GM10847 (cell line): ENCODE measurements around the gene KLF13.

ENCODE experiments used
- POLR2A ChIP-seq: IDR thresholded peaks from 2 replicates; pipeline ENCODE4 v1.6.1; 2011; ENCODE audit not compliant: insufficient read length; ENCODE audit errors: extremely low read depth

KLF13 gene

DNA sequence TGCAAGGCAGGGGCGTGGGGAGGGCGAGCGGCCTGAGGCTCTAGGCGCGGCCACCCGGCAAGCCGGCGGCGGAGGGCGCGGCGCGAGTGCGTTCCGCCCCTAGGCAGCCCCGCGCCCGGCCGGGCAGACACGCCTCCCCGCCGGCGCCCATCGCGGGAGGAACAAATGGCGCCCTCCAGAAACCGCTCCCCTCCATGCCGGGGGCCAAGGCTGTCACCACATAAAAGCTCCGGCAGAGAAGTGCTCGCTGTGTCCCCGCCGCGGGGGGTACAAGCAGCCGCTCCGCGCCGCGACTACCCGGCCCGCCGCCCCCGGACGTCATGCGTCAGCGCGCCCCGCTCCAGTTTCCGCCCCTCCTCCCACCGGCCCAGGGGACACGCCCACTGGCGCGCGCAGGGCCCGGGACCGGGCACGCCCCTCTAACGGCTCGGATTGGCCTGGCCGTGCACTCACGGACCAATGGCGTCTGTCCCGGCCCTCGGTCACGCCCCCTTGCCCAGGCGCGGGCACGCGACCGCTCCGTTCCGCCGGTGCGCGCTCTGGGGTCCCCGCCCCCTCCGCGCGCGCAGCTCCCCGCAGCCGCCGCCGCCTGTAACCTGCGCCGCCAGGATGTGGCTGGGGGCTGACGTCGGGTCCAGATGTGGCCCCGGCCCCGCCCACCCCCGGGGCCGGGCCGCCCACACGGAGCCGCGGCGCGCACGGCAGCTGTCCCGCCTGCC lies at the start of gene KLF13:
Gene KLF13 (plus strand): TSS at position 680 of the 719 bp plus-strand sequence. CDS start 378 bp downstream, outside the sequence.
- TF ChIP-seq POLR2A = peak; percentile 87

GRCh38 chr15:31277335-31278060 lies 49.1 kb upstream of the KLF13 start:
- no peak for TF ChIP-seq POLR2A

DNA sequence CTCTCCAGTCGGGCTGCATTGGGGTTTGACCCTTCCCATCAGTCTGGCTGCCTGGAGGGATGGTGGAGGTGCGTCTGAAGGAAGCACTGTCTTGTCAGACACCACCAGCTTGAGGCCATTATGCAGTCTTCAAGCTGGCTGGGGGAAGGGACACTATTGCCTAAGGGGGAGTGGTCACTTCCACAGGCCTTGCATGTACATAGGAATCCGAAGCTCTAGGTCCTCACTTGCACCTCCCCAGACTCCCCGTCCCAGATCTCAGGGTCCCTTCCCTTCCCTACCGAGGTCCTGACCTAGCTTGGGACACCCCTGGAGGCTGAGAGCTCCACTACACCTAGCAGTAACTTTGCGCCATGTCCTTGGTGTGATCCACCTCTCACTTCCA lies 48.6 kb upstream of the KLF13 start:
- TF ChIP-seq POLR2A = no peak

DNA sequence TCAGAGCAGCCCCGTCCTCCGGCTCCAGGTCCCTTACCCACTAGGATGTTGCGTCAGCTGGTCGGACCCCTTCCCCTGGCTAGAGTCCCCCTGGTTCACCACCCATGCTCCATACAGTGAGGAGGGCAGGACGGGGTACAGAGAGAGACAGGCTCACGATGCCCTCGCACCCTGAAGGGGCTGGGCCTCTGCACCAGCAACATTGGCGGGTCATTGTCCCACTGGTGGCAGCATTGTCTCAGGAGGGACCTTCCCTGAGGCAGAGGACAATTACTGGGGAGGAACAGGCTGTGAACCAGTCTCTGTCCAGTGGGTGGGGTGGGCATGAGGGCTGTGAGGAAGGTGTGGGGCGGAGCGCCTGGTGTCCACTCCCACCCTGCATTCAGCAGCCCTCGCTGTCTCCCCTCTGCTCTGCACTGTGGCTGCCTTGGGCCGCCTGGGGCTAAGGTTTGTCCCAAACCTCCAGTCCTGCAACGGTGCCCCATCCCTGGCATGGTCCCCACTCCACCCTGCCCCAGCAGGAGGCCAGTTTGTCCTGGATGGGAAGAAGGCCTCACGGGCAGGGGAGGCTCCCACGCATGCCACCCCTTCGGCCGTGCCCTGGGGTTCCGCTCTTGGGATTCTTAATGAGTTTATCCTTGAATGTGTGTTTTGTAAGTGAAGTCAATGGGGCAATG lies 48.0 kb upstream of the KLF13 start:
- TF ChIP-seq POLR2A = no peak

DNA sequence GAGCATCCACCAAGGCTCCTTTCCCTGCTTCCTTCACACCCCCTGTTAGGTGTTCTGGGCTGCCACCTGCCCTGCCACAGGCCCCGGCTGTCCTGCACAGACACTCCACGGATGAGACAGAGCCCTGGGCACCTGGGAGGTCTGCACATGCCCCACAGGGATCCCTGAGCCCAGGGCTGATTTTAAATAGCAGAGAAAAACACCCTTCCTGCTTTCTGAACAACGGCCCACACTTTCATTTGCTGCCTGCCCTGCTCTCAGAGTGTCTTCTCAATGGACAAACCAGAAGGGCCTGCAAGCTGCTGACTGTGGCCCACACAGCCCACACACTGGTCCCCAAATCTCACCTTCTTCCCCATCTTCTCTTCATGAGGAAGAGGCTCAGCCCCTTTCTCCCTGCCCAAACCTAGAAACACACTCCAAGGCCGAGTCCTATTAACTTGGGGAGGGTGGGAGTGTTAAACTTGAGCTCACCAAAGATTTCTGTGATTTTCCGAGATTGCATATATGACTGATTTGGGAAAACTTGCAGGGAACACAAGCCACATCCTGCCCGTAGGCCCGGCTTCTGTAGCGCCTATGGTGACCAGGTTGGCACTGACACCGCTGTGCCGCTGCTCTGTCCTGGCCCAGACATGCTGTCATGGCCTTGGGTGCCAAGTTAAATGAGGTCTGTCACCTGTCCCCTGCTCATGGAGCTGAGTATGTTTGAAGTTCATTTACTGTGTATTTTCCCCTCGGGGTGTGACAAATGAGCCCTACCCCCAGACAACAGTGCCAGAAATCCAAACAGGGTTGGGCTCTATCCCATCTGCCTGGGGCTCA lies 47.2 kb upstream of the KLF13 start:
- no peak for TF ChIP-seq POLR2A

DNA sequence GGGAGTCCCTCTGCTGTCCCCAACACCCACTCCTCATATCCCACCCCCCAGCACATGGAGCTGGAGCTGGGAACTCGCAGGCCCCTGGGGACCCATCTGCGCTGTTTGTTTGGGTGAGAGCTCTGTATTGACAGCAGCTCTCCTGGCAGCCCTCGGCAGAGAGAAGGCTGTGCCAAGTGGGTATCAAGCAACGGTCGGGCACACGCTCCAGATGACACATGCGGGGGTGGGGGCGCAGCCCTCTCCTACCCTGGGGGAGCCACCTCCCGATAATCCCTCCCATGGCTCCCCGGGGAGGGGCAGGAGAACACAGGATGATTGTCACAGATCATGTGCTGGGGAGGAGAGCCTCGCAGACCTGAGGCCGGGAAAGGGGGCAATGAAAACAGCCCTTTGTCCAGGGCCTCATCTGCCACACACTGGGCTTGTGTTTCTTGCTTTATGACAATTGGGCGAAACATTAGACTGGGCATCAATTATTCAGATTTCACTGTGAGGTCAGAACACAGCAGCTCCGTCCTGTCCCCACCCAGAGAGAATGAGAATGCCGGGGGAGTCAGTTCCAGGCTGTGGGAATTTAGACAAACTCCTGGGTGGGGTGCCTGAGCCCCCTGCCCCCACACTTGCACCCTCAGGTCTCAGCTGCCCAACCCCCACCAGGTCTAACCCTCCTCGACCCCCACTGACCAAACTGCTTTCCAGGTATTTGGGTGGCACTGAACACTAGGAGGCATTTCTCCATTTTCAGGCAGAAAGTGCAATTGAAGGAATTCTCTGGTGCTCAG lies 46.4 kb upstream of the KLF13 start:
- no peak for TF ChIP-seq POLR2A

GRCh38 chr15:31280831-31281216 lies 45.8 kb upstream of the KLF13 start:
- no peak for TF ChIP-seq POLR2A

- TF ChIP-seq POLR2A = no peak
Observed at GRCh38 chr15:31283043-31283442, 43.6 kb upstream of the KLF13 start.

DNA sequence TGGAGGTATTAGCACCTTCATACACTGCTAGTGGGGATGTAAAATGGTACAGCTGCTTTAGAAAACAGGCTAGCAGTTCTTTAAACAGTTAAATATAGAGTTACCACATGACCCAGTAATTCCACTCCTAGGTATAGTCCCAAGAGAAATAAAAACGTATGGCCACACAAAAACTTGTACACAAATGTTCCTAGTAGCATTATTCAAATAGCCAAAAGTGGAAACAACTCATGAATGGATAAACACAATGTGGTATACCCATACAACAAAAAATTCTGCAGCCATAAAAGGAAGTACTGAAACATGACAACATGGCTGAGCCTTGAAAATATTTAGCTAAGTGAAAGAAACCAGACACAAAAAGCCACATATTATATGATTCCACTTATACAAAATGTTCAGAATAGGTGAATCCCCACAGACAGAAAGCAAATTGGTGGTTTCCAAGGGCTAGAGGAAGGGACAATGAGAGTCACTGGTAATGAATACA lies 40.8 kb upstream of the KLF13 start:
- no peak for TF ChIP-seq POLR2A

DNA sequence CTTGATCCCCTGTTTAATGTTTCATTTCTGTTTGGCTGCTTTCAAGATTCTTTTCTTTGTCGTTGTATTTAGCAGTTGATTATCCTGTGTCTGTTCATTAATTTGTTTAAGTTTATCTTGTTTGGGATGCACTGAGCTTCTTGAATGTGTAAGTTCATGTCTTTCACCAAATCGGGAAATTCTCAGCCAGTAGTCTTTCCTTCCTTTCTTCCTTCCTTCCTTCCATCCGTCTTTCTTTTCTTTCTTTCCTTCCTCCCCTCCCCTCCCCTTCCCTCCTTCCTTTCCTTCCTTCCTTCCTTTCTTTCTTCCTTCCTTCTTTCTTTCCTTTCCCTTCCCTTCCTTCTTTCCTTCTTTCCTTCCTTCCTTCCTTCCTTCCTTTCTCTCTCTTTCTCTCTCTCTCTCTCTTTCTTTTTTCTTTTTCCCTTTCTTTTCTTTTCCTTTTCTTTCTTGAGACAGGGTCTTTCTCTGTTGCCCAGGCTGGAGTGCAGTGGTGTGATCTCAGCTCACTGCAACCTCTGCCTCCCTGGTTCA lies 35.5 kb upstream of the KLF13 start:
- TF ChIP-seq POLR2A = no peak

GRCh38 chr15:31292391-31293015 lies 34.1 kb upstream of the KLF13 start:
- no peak for TF ChIP-seq POLR2A

DNA sequence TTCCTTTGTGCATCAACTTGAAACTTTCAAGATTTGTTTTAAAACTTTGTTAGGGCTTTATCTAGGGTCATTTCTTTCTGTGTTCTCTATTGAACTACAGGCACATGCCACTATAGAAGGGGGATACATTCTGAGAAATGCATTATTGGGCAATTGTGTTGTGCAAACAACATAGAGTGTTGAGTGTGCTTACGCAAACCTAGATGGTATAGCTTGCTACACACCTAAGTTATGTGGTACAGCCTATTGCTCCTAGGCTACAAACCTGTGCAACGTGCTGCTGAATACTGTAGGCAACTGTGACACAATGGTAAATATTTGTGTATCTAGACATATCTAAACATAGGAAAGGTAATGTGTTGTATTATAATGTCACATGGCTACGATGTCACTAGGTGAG lies 33.0 kb upstream of the KLF13 start:
- TF ChIP-seq POLR2A = no peak

DNA sequence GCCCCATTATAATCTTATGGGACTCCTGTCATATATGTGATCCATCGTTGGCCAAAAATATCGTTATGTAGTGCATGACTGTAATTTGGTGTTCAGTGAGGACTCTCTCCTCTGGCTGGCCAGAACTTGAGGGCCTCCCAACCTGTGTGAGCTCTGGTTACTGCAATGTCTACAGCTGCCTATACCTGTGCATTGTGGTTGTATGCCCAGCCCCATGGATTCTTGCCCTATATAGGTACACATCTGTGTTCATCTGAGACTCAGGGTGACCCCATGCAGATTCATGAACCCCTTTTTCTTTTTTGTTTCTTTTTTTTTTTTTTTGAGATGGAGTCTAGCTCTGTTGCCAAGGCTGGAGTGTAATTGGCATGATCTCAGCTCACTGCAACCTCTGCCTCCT lies 32.6 kb upstream of the KLF13 start:
- no peak for TF ChIP-seq POLR2A

- no peak for TF ChIP-seq POLR2A
Observed at GRCh38 chr15:31295658-31296057, 31.0 kb upstream of the KLF13 start.
